Stimulated activated naive B cell treated with anti-CD40 and anti-IgM and Interleukin-4, amounts not matched to agents 10 μg/mL and 1 μg/mL and 100 μg/mL, for 72 hours (primary cell): ENCODE results near the gene SERINC2.

Experiments
- ATAC-seq, 2 donors: fragments of 150-1000 bp; cut with Tn5 transposase; replicated peaks; 2 replicates each; pipeline ENCODE4 v1.10.0; 2021; ENCODE audit warnings: moderate library complexity in 1 of 2
- DNase-seq: peaks from one replicate; pipeline ENCODE4 v3.0.0; 2021
- H3K27ac Mint-ChIP-seq: one replicate; pipeline ENCODE4 v1.8.0; 2022; ENCODE audit warnings: mild to moderate bottlenecking, mixed read lengths
- H3K27me3 Mint-ChIP-seq, 2 donors: one replicate each; pipeline ENCODE4 v1.8.0; 2022; ENCODE audit warnings: mixed read lengths in 2 of 2
- H3K36me3 Mint-ChIP-seq, 2 donors: one replicate each; pipeline ENCODE4 v1.8.0; 2022; ENCODE audit warnings: mixed read lengths in 2 of 2, mild to moderate bottlenecking in 1 of 2
- H3K4me1 Mint-ChIP-seq, 2 donors: one replicate each; pipeline ENCODE4 v1.8.0; 2022; ENCODE audit warnings: mixed read lengths in 2 of 2, mild to moderate bottlenecking in 1 of 2
- H3K4me3 Mint-ChIP-seq, 2 donors: one replicate each; pipeline ENCODE4 v1.8.0; 2022; ENCODE audit warnings: mild to moderate bottlenecking in 2 of 2, mixed read lengths in 2 of 2, moderate library complexity in 1 of 2
- H3K9me3 Mint-ChIP-seq, 2 donors: one replicate each; pipeline ENCODE4 v1.8.0; 2022; ENCODE audit warnings: mixed read lengths in 2 of 2, mild to moderate bottlenecking in 1 of 2

SERINC2 gene

GRCh38 chr1:31412732-31413404 is at the start of gene SERINC2:
Gene SERINC2 (plus strand): TSS chr1:31413213. CDS start chr1:31413266, 53 bp downstream.
- no peaks in the 10 kb centered on the region for H3K9me3 Mint-ChIP-seq
- H3K27ac Mint-ChIP-seq = peak within 1 kb of the TSS; percentile 10
- peaks cover 12 to 14% of the 10 kb centered on the region in 2 donors for H3K4me1 Mint-ChIP-seq
- H3K4me3 Mint-ChIP-seq = peak within 1 kb of the TSS; percentile 84 to 89
- peaks cover 65 to 81% of the 10 kb centered on the region in 2 donors for H3K27me3 Mint-ChIP-seq
- ATAC-seq (peak; percentile 66 to 68), DNase-seq (no peak)
- H3K36me3 Mint-ChIP-seq = no peaks in the 10 kb centered on the region

GRCh38 chr1:31364561-31365250 is 48.3 kb upstream of the SERINC2 start:
- DNase-seq (no peak), ATAC-seq (no peak)
- Mint-ChIP-seq H3K4me1 (peaks cover 0 to 2% of the 10 kb centered on the region in 2 donors), H3K36me3 (peaks cover 38 to 59% of the 10 kb centered on the region in 2 donors), H3K4me3 (no peak overlapping the region), H3K27me3 (no peaks in the 10 kb centered on the region), H3K9me3 (no peaks in the 10 kb centered on the region), H3K27ac (no peak overlapping the region)

GRCh38 chr1:31366796-31367195 is 46.2 kb upstream of the SERINC2 start:
- ATAC-seq = peak in 1 of 2 donors; percentile 19
- peaks cover 35 to 49% of the 10 kb centered on the region in 2 donors for H3K36me3 Mint-ChIP-seq
- peaks cover 7% of the 10 kb centered on the region in 2 donors for H3K4me1 Mint-ChIP-seq
- no peaks in the 10 kb centered on the region for H3K27me3 Mint-ChIP-seq
- H3K4me3 Mint-ChIP-seq = no peak overlapping the region
- no peak overlapping the region for H3K27ac Mint-ChIP-seq
- no peaks in the 10 kb centered on the region for H3K9me3 Mint-ChIP-seq
- DNase-seq = no peak

GRCh38 chr1:31368611-31369107 is 44.4 kb upstream of the SERINC2 start:
- Mint-ChIP-seq H3K4me1 (peaks cover 22 to 25% of the 10 kb centered on the region in 2 donors), H3K4me3 (no peak overlapping the region), H3K36me3 (peaks cover 38 to 52% of the 10 kb centered on the region in 2 donors), H3K27ac (no peak overlapping the region), H3K27me3 (peaks cover 8 to 14% of the 10 kb centered on the region in 2 donors), H3K9me3 (no peaks in the 10 kb centered on the region)
- ATAC-seq (no peak), DNase-seq (no peak)

- H3K27ac Mint-ChIP-seq = no peak overlapping the region
- no peaks in the 10 kb centered on the region for H3K9me3 Mint-ChIP-seq
- H3K36me3 Mint-ChIP-seq = peaks cover 29 to 41% of the 10 kb centered on the region in 2 donors
- H3K27me3 Mint-ChIP-seq = peaks cover 8 to 17% of the 10 kb centered on the region in 2 donors
- H3K4me3 Mint-ChIP-seq = no peak overlapping the region
- peaks cover 25 to 30% of the 10 kb centered on the region in 2 donors for H3K4me1 Mint-ChIP-seq
- DNase-seq (no peak), ATAC-seq (no peak)
Observed at GRCh38 chr1:31370021-31370420, 43.0 kb upstream of the SERINC2 start.

- H3K36me3 Mint-ChIP-seq = peaks cover 25 to 37% of the 10 kb centered on the region in 2 donors
- H3K4me1 Mint-ChIP-seq = peaks cover 25 to 30% of the 10 kb centered on the region in 2 donors
- peaks cover 8 to 17% of the 10 kb centered on the region in 2 donors for H3K27me3 Mint-ChIP-seq
- no peak for ATAC-seq
- no peak overlapping the region for H3K4me3 Mint-ChIP-seq
- H3K27ac Mint-ChIP-seq = no peak overlapping the region
- DNase-seq = no peak
- no peaks in the 10 kb centered on the region for H3K9me3 Mint-ChIP-seq
Observed at GRCh38 chr1:31370565-31370964, 42.4 kb upstream of the SERINC2 start.

GRCh38 chr1:31371121-31371959 is 41.7 kb upstream of the SERINC2 start:
- Mint-ChIP-seq H3K27me3 (peaks cover 8 to 17% of the 10 kb centered on the region in 2 donors), H3K36me3 (peaks cover 22 to 32% of the 10 kb centered on the region in 2 donors), H3K9me3 (no peaks in the 10 kb centered on the region), H3K27ac (no peak overlapping the region), H3K4me1 (peaks cover 22 to 30% of the 10 kb centered on the region in 2 donors), H3K4me3 (no peak overlapping the region)
- DNase-seq = no peak
- no peak for ATAC-seq

GRCh38 chr1:31372051-31372450 is 41.0 kb upstream of the SERINC2 start:
- DNase-seq = no peak
- Mint-ChIP-seq H3K4me3 (peak overlapping the region; percentile 87 to 89), H3K4me1 (peaks cover 22 to 30% of the 10 kb centered on the region in 2 donors), H3K36me3 (peaks cover 19 to 27% of the 10 kb centered on the region in 2 donors), H3K9me3 (no peaks in the 10 kb centered on the region), H3K27ac (no peak overlapping the region), H3K27me3 (peaks cover 8 to 17% of the 10 kb centered on the region in 2 donors)
- no peak for ATAC-seq

GRCh38 chr1:31372751-31373055 is 40.3 kb upstream of the SERINC2 start:
- Mint-ChIP-seq H3K9me3 (no peaks in the 10 kb centered on the region), H3K27me3 (peaks cover 8 to 18% of the 10 kb centered on the region in 2 donors), H3K4me3 (peak overlapping the region; percentile 87 to 89), H3K4me1 (peaks cover 22 to 30% of the 10 kb centered on the region in 2 donors), H3K36me3 (peaks cover 14 to 20% of the 10 kb centered on the region in 2 donors), H3K27ac (no peak overlapping the region)
- DNase-seq (no peak), ATAC-seq (no peak)

- Mint-ChIP-seq H3K9me3 (no peaks in the 10 kb centered on the region), H3K4me3 (peak within 1 kb of the TSS; percentile 87 to 89), H3K36me3 (peaks cover 9 to 14% of the 10 kb centered on the region in 2 donors), H3K27me3 (peaks cover 8 to 23% of the 10 kb centered on the region in 2 donors), H3K4me1 (peaks cover 22 to 30% of the 10 kb centered on the region in 2 donors), H3K27ac (peak within 1 kb of the TSS; percentile 86)
- DNase-seq = peak; percentile 8
- ATAC-seq = peak; percentile 72 to 78
Observed at GRCh38 chr1:31373056-31373896, 39.7 kb upstream of the SERINC2 start, which contains the start of gene FABP3. Gene FABP3 (minus strand): TSS chr1:31373076. CDS start chr1:31373014, 62 bp downstream.

GRCh38 chr1:31373897-31374486 is 39.0 kb upstream of the SERINC2 start:
- Mint-ChIP-seq H3K4me1 (peaks cover 22 to 30% of the 10 kb centered on the region in 2 donors), H3K4me3 (peak overlapping the region; percentile 87 to 89), H3K27me3 (peaks cover 11 to 23% of the 10 kb centered on the region in 2 donors), H3K27ac (peak overlapping the region; percentile 75), H3K36me3 (peaks cover 4 to 12% of the 10 kb centered on the region in 2 donors), H3K9me3 (no peaks in the 10 kb centered on the region)
- no peak for DNase-seq
- peak in 1 of 2 donors; percentile 40 for ATAC-seq

- no peak overlapping the region for H3K27ac Mint-ChIP-seq
Observed at GRCh38 chr1:31374511-31375196, 38.4 kb upstream of the SERINC2 start.

More at GRCh38 chr1:31374511-31375196, 38.4 kb upstream of the SERINC2 start:
- H3K36me3 Mint-ChIP-seq = peaks cover 4 to 9% of the 10 kb centered on the region in 2 donors
- peaks cover 12 to 23% of the 10 kb centered on the region in 2 donors for H3K27me3 Mint-ChIP-seq
- H3K9me3 Mint-ChIP-seq = no peaks in the 10 kb centered on the region
- ATAC-seq = no peak
- H3K4me1 Mint-ChIP-seq = peaks cover 22 to 30% of the 10 kb centered on the region in 2 donors
- H3K4me3 Mint-ChIP-seq = no peak overlapping the region
- no peak for DNase-seq
